SK-N-SH treated with all-trans-retinoic acid at 6 μM for 48 hours (cell line): Measurements from ENCODE around the gene ANKRD11.

Source experiments
- ATAC-seq: fragments of 200-7000 bp; cut with Tn5 transposase; 3 replicates; pipeline ENCODE4 v1.9.1; 2020; ENCODE audit warnings: mild to moderate bottlenecking, moderate library complexity
- BACH2 ChIP-seq: fragments of 250-450 bp; sonication (Bioruptor Pico); IDR thresholded peaks from 2 replicates; pipeline ENCODE4 v1.9.0; 2021; ENCODE audit warnings: mild to moderate bottlenecking, borderline replicate concordance
- CREB5 ChIP-seq: fragments of 250-450 bp; sonication (Bioruptor Pico); IDR thresholded peaks from 2 replicates; pipeline ENCODE4 v1.5.1; 2020; ENCODE audit warnings: low read depth, mild to moderate bottlenecking, moderate library complexity
- CSRNP3 ChIP-seq: fragments of 250-450 bp; sonication (Bioruptor Pico); IDR thresholded peaks from 2 replicates; pipeline ENCODE4 v1.5.1; 2021; ENCODE audit warnings: mild to moderate bottlenecking, moderate library complexity
- ESRRG ChIP-seq: fragments of 250-450 bp; sonication (Bioruptor Pico); IDR thresholded peaks from 2 replicates; pipeline ENCODE4 v1.6.1; 2021; ENCODE audit warnings: mild to moderate bottlenecking
- GLIS3 ChIP-seq: fragments of 250-450 bp; sonication (Bioruptor Pico); IDR thresholded peaks from 2 replicates; pipeline ENCODE4 v1.5.0; 2020; ENCODE audit warnings: mild to moderate bottlenecking, moderate library complexity
- OSR1 ChIP-seq: fragments of 250-450 bp; sonication (Bioruptor Pico); IDR thresholded peaks from 2 replicates; pipeline ENCODE4 v1.8.0; 2022; ENCODE audit warnings: moderate library complexity, mild to moderate bottlenecking, inconsistent platforms
- TCF4 ChIP-seq: fragments of 250-450 bp; sonication (Bioruptor Pico); IDR thresholded peaks from 2 replicates; pipeline ENCODE4 v1.8.0; 2021; ENCODE audit warnings: mild to moderate bottlenecking, moderate library complexity, borderline replicate concordance
- TOX ChIP-seq: fragments of 250-450 bp; sonication (Bioruptor Pico); IDR thresholded peaks from 2 replicates; pipeline ENCODE4 v1.8.0; 2021; ENCODE audit warnings: mild to moderate bottlenecking, moderate library complexity, borderline replicate concordance
- TSHZ2 ChIP-seq: fragments of 250-450 bp; sonication (Bioruptor Pico); IDR thresholded peaks from 2 replicates; pipeline ENCODE4 v1.5.0; 2020; ENCODE audit warnings: mild to moderate bottlenecking, moderate library complexity
- ZC3H10 ChIP-seq: fragments of 250-450 bp; sonication (Bioruptor Pico); IDR thresholded peaks from 2 replicates; pipeline ENCODE4 v1.5.1; 2021; ENCODE audit warnings: mild to moderate bottlenecking, moderate library complexity
- ZFP3 ChIP-seq: fragments of 250-450 bp; sonication (Bioruptor Pico); IDR thresholded peaks from 2 replicates; pipeline ENCODE4 v1.5.0; 2020; ENCODE audit warnings: mild to moderate bottlenecking, moderate library complexity
- ZFP30 ChIP-seq: fragments of 450-650 bp; formaldehyde crosslinking; IDR thresholded peaks from 2 replicates; pipeline ENCODE4 v1.5.0; 2022; ENCODE audit warnings: mild to moderate bottlenecking, moderate library complexity
- ZNF565 ChIP-seq: fragments of 450-650 bp; formaldehyde crosslinking; conservative IDR thresholded peaks from 2 replicates; pipeline ENCODE4 v1.5.0; 2020; ENCODE audit warnings: low read depth, mild to moderate bottlenecking, moderate library complexity
- ZNF70 ChIP-seq: fragments of 450-650 bp; formaldehyde crosslinking; IDR thresholded peaks from 2 replicates; pipeline ENCODE4 v1.5.0; 2020; ENCODE audit warnings: mild to moderate bottlenecking, moderate library complexity
- ZNF8 ChIP-seq: fragments of 450-650 bp; formaldehyde crosslinking; IDR thresholded peaks from 2 replicates; pipeline ENCODE4 v1.5.0; 2020; ENCODE audit warnings: mild to moderate bottlenecking, moderate library complexity

Gene ANKRD11

DNA sequence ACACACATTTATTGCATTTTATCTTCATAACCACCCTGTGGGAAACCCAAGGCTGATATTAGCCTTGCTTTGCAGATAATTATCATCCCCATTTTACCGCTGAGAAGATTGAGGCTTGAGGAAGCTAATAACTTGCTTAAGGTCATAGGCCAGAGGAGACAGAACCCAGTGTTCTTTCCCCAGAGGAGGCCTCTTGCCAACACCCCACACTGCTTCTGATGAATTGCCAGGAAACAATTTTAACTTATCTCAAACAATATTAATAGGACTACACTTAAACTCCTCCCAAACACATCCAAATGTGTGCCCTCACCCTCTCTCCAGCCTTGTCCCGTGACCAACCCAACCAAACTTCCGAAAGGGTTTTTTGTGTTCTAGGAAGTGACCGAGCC is 15.7 kb upstream of the ANKRD11 start (continued):
- TF ChIP-seq ZNF70 (CRISPR knock-in tag) (no peak), ZNF8 (CRISPR knock-in tag) (no peak)
- TF ChIP-seq, all 23 proteins: peak for 0

- TF ChIP-seq ESRRG (no peak), TCF4 (CRISPR knock-in tag) (no peak)
- ATAC-seq, result no peak
These were observed 15.1 kb upstream of the ANKRD11 start for GRCh38 chr16:89505204-89506112.

- no peak for ATAC-seq
- TF ChIP-seq TSHZ2 (CRISPR knock-in tag), result no peak
- TF ChIP-seq TOX (CRISPR knock-in tag), result no peak
- no peak for TF ChIP-seq GLIS3 (CRISPR knock-in tag)
- no peak for TF ChIP-seq ZNF8 (CRISPR knock-in tag)
- TF ChIP-seq OSR1 (CRISPR knock-in tag), result no peak
- TF ChIP-seq ZFP3 (CRISPR knock-in tag), result no peak
- TF ChIP-seq ZNF565 (CRISPR knock-in tag), result no peak
- TF ChIP-seq BACH2 (CRISPR knock-in tag), result no peak
- no peak for TF ChIP-seq ESRRG
- no peak for TF ChIP-seq TCF4 (CRISPR knock-in tag)
- TF ChIP-seq ZFP30 (CRISPR knock-in tag), result no peak
- TF ChIP-seq, all 23 proteins: peak for 0
These were observed 13.7 kb upstream of the ANKRD11 start for GRCh38 chr16:89504091-89504490.

- no peak; the same call in 2 of the 3 replicates for ATAC-seq
These were observed 11.9 kb upstream of the ANKRD11 start for GRCh38 chr16:89502081-89502843.

More at GRCh38 chr16:89502081-89502843, 11.9 kb upstream of the ANKRD11 start:
- TF ChIP-seq ZNF8 (CRISPR knock-in tag) (no peak), CREB5 (CRISPR knock-in tag) (no peak), ZFP3 (CRISPR knock-in tag) (no peak), TSHZ2 (CRISPR knock-in tag) (no peak), OSR1 (CRISPR knock-in tag) (no peak), CSRNP3 (CRISPR knock-in tag) (no peak), ZC3H10 (CRISPR knock-in tag) (no peak), ZNF565 (CRISPR knock-in tag) (no peak), TCF4 (CRISPR knock-in tag) (no peak), ZFP30 (CRISPR knock-in tag) (no peak)
